SK-N-SH treated with all-trans-retinoic acid at 6 μM for 48 hours (cell line): ENCODE measurements around the gene CAP1.

Source experiments
- OSR1 ChIP-seq: fragments of 250-450 bp; sonication (Bioruptor Pico); IDR thresholded peaks from 2 replicates; pipeline ENCODE4 v1.8.0; 2022; ENCODE audit warnings: moderate library complexity, mild to moderate bottlenecking, inconsistent platforms
- PATZ1 ChIP-seq: fragments of 250-450 bp; sonication (Bioruptor Pico); IDR thresholded peaks from 2 replicates; pipeline ENCODE4 v1.8.0; 2020; ENCODE audit warnings: mild to moderate bottlenecking, moderate library complexity, borderline replicate concordance
- SNAI2 ChIP-seq: fragments of 250-450 bp; sonication (Bioruptor Pico); IDR thresholded peaks from 2 replicates; pipeline ENCODE4 v1.5.0; 2020; ENCODE audit warnings: mild to moderate bottlenecking, moderate library complexity
- TCF4 ChIP-seq: fragments of 250-450 bp; sonication (Bioruptor Pico); IDR thresholded peaks from 2 replicates; pipeline ENCODE4 v1.8.0; 2021; ENCODE audit warnings: mild to moderate bottlenecking, moderate library complexity, borderline replicate concordance
- ZFP3 ChIP-seq: fragments of 250-450 bp; sonication (Bioruptor Pico); IDR thresholded peaks from 2 replicates; pipeline ENCODE4 v1.5.0; 2020; ENCODE audit warnings: mild to moderate bottlenecking, moderate library complexity

GRCh38 chr1:40079774-40080400 lies 39.4 kb downstream of the CAP1 start:
- TF ChIP-seq TCF4 (no peak), ZFP3 (CRISPR knock-in tag) (no peak), PATZ1 (CRISPR knock-in tag) (no peak), SNAI2 (CRISPR knock-in tag) (no peak), OSR1 (CRISPR knock-in tag) (no peak)
